HG02571 (cell line): ENCODE data around the gene MACC1.
"Not testable (repeated sequence)": the region's sequence is repeated elsewhere in the genome, so short reads cannot be mapped to it uniquely, and the experiment has no call there.

Experiments used
- ATAC-seq: cut with Tn5 transposase; IDR thresholded peaks from one replicate; pipeline ENCODE4 v1.9.1; 2021; ENCODE audit warnings: mild to moderate bottlenecking, moderate library complexity; ENCODE audit not compliant: unreplicated experiment

Gene MACC1

GRCh38 chr7:20133803-20134202, 83.4 kb downstream of the MACC1 start:
- no peak for ATAC-seq

DNA sequence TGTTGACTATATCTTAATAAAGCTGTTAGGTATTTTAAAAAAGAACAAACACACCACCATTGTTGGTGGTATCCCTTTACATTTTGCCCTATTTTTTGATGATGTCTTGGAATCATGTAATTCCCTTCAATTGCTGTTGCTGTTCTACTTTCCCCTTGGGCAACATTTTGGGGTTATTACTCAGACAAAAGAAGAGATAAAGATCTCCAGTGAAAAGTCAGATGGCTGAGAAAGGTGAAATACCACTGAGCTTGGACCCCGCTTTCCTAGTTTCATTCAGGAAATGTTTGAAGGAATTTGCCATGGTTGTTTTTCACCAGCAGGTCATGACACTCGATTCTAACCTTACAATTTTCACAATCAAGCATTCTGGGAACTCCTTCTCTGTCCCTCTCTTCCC, 84.6 kb downstream of the MACC1 start:
- ATAC-seq: no peak

DNA sequence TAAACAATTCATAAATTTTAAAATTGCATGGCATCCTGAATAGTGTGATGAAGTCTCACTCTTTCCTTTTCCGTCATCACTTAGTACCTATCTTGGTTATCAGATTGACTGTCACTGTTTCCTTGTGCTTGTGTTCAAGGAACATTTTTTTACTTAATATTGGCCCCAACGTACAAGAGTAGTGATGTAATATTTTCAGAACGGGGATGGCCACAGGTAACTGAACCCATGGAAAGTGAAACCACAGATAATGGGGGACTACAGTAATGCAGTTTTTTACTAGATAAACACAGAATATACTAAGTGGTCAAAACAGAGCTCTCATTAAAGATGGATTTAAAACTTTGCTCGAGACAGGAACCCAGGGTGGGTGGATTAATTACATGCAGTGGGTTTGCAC, 85.4 kb downstream of the MACC1 start:
- no peak for ATAC-seq

DNA sequence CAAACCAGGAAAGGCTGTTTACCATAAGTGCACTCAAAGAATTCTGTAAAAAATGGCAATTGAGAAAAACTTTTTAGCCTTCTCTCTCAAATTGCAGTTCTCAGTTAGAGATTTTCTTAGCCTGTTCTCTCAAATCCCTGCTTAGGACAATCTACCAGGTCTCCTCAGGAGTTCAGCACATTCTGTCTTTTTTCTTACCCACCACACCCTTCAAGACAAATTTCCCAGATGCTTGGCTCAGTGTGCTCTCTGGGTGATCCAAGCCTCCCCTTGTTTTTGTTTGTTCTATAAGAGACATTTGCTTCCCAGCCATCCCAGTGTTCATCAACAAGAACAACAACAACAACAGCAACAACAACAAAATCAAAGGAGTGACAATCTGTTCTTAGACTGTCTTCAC, 87.3 kb downstream of the MACC1 start:
- ATAC-seq: no peak

DNA sequence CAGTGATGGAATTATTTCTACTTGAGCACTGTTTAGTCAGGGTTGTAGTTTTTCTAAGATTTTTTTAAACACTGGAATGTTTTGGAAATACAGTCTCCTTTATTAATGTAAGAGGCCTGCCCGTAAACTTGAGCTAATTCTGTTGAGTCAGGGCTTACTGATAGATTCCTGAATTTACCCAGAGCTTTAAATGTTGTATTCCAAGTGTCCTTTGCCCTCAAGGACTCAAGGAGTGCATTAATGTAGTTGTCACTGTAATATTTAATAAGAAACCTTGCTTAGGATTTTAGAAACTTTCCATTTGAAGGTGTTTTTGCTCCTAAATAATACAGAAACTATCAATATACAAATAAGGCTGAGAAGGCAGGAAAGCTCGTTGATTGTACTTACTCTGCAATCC, 89.2 kb downstream of the MACC1 start:
- no peak for ATAC-seq

DNA sequence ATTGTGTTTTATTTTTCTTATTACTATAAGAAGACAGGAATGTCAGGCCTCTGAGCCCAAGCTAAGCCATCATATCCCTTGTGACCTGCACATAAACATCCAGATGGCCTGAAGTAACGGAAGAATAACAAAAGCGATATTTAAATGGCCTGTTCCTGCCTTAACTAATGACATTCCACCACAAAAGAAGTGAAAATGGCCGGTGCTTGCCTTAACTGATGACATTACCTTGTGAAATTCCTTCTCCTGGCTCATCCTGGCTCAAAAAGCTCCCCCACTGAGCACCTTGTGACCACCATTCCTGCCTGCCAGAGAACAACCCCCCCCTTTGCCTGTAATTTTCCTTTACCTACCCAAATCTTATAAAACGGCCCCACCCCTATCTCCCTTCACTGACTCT, 91.1 kb downstream of the MACC1 start:
- not testable (repeated sequence) for ATAC-seq

DNA sequence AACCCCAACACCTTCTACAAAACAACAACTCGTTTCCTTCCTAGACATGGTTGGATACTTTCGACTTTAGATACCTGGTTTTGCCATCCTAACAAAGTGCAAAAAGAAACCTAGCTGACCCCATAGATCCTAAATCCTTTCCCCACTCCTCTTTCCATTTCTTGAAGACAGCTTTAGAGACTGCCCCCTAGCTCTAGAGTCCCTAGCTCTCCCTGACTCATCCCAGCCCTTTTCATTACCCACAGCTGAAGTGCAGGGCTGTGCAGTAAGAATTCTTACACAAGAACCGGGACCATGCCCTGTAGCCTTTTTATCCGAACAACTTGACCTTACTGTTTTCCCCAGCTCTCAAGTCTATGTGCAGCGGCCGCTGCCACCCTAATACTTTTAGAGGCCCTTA, 93.1 kb downstream of the MACC1 start:
- not testable (repeated sequence) for ATAC-seq

DNA sequence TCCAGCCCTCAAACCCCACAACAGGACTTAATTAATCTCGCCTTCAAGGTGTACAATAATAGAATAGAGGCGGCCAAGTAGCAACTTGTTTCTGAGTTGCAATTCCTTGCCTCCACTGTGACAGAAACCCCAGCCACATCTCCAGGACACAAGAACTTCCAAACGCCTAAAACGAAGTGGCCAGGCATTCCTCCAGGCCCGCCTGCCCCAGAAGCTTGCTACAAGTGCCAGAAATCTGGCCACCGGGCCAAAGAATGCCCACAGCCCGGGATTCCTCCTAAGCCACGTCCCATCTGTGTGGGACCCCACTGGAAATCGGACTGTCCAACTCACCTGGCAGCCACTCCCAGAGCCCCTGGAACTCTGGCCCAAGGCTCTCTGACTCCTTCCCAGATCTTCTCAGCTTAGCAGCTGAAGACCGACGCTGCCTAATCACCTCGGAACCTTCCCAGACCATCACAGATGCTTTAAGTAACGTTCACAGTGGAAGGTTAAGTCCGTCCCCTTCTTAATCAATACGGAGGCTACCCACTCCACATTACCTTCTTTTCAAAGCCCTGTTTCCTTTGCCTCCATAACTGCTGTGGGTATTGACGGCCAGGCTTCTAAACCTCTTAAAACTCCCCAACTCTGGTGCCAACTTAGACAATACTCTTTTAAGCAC, 94.4 kb downstream of the MACC1 start:
- ATAC-seq: not testable (repeated sequence)

- no peak for ATAC-seq
These were observed 95.1 kb downstream of the MACC1 start for GRCh38 chr7:20122073-20122472.

DNA sequence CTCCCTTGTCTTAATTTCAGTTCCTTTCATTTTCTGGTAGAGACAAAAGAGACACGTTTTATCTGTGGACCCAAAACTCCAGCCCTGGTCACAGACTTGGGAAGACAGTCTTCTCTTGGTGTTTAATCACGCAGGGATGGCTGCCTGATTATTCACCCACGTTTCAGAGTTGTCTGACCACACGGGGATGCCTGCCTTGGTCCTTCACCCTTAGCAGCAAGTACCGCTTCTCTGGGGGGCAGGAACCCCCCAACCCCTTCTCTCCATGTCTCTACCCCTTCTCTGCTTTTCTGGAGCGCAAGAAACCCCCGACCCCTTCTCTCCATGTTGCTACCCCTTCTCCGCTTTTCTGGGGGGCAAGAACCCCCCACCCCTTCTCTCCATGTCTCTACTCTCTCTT, 95.8 kb downstream of the MACC1 start:
- no peak for ATAC-seq

DNA sequence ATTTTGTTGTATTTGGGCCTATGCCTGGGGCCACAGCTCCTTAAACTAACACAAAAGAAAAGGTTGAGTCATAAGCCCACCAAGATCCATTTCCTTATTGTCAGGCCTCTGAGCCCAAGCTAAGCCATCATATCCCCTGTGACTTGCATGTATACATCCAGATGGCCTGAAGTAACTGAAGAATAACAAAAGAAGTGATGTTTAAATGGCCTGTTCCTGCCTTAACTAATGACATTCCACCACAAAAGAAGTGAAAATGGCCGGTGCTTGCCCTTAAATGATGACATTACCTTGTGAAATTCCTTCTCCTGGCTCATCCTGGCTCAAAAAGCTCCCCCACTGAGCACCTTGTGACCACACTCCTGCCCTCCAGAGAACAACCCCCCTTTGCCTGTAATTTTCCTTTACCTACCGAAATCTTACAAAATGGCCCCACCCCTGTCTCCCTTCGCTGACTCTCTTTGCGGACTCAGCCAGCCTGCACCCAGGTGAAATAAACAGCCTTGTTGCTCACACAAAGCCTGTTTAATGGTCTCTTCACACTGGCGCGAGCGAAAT, 96.5 kb downstream of the MACC1 start:
- ATAC-seq: not testable (repeated sequence)

GRCh38 chr7:20116869-20117268, 100.3 kb downstream of the MACC1 start:
- no peak for ATAC-seq

DNA sequence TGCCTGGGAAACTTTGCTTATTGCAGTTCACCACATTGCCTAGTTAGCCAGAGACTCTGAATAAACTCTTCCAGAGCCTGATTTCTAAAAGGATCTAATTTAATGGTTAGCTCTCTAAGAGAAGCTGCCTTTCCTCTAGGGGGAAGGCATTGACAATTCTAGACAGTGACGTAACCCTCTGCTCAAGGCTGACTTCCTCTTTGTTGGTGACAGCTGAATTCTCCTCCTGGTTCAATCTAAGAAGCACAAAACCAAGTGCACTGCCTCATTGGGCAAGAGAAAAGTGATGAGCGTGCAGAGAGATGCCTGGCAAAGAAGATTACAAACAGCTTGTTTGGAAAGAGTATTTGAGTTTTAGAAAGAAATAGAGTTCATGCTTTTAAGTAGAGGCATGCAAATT, 102.7 kb downstream of the MACC1 start:
- peak; percentile 82 for ATAC-seq

GRCh38 chr7:20113427-20114027, 103.7 kb downstream of the MACC1 start:
- peak; percentile 83 for ATAC-seq

GRCh38 chr7:20112696-20113095, 104.5 kb downstream of the MACC1 start:
- no peak for ATAC-seq

DNA sequence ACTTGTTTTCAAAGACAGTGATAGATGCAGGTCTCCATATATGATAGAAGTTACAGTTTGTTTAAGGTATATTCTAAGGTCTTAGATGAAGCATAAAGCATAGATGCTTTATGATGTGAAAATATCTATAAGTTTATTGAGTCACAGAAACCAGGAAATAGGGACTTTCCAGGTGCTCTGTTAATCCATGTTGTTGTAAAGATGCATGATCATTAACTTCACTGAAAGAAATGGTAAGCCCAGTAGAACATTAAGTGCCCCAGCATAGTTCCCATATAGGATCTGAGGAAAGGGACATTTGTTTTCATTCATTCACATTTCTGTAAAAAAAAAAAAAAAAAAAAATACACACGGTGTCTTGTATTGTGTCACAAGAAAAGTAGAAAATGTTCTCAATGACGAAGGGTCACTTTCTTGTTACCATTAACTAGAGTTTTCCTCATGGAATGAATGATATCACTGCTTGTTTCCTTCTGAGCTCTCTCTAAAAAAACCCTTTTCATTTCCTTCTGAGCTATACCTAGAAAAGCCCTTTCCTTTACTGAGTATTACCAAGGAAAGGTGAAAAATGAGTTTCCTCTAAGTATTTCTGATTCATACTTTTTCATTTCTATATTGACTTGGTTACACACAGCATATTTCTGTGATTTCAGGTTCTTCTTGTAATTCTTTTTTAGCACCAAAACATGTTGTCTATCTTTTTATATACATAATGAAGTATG, 105.2 kb downstream of the MACC1 start:
- ATAC-seq: no peak

GRCh38 chr7:20107582-20107981, 109.6 kb downstream of the MACC1 start:
- ATAC-seq: no peak

GRCh38 chr7:20104696-20105095, 112.5 kb downstream of the MACC1 start:
- ATAC-seq: no peak

DNA sequence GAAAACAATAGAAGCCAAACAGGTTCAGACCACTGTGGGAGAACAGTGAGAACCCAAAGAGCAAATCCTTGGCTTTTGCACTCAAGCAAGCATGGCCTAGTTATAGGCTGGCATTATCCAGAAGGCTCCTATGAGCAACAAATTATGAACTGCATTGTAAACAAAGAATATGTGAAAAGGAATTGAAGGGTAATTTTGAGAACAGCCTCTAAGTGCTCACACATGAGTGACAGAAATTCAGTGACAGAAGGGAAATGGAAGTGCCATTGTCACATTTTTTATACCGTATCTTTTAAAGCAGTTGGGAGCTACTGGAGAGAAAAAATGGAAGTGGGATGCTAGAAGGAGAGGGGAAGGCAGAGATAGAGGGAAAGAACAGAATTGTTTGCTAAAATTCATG, 114.2 kb downstream of the MACC1 start:
- ATAC-seq: no peak

GRCh38 chr7:20095862-20096261, 121.3 kb downstream of the MACC1 start:
- ATAC-seq: no peak

DNA sequence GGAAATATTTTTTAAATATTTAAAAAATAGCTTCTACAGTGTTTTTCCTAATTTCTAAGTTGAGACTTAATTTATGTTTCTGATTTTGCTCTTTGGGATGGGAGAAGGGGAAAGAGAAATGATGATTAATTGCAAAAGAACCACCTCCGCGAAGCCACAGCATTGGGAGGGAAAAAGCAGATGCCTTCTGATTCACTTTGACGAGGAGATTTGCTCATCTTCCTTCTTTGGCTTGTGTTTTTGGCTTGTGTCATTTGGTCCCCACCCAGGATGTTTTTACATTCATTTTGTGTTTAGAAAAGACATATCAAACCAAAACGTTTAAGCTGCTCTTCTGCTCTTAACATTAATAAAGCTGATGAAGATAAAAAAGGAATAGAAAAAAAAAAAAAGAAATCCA, 121.7 kb downstream of the MACC1 start:
- ATAC-seq: no peak

DNA sequence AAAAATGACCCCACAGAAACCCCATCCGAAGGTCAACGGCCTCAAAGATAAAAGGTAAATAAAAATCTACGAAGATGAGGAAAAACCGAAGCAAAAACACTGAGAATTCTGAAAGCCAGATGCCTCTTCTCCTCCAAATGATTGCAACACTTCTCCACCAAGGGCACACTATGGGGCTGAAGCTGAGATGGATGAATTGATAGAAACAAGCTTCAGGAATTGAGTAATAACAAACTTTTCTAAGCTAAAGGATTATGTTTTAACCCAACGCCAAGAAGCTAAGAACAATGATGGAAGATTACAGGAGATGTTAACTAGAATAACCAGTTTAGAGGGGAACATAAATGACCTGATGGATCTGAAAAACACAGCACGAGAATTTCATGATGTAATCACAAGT, 127.8 kb downstream of the MACC1 start:
- no peak for ATAC-seq
